ENCODE measurements around the gene LSM11.

DNA sequence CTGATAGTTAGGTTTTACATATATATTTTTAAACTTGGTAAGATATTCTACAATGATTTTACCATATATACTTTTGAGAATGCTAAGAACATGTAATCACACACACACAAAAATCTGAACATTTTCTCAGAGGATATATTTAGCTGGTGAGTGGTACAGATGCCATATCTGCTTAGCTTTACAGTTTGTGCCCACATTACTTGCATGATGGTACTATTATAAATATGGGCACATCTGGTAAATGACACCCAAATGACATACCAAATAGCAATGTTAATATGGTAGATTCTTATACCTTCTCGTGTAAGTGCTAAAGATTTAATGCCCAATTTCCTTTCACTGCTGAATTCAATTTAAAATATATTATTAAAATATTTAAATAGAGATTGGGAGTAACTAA lies 56.6 kb downstream of the LSM11 start:
- TF ChIP-seq CTCF (IDR thresholded peaks at IDR 0.05) (no peak), POLR2A (IDR thresholded peaks at IDR 0.05) (no peak)
